ENCODE data around the gene ZNF180.

DNA sequence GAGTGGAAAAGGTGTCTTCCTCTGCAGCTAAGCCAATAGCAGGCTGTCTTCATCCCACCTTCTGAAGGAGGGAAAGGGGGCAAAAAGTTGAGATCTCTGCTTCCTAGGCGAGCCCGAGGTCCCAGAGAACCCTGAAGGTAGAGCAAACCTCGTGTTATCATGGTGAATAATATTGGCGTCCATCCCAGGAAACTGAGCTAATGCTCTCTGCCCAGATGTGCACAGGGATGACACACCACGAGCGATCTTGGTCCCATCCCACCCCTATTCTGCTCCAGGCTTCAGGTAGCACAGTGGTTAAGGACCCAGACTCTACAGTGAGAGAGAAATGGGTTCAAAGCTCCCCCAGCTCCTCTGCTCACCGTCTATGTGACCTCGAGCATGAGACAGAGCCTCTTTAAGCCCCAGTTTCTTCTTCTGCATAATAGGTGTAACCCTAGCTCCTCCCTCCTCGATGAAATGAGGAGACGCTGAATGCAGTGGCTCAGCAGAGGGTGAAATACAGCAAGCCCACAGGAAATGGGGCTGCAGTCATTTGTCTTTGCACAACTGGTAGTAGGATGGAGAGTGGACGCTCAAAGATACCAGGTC, 39.0 kb upstream of the ZNF180 start:
- TF ChIP-seq CTCF (IDR thresholded peaks at IDR 0.05): no peak
- TF ChIP-seq POLR2A (IDR thresholded peaks at IDR 0.05): no peak
- TF ChIP-seq POLR2AphosphoS5 (IDR thresholded peaks at IDR 0.05): no peak
- TF ChIP-seq EP300 (IDR thresholded peaks at IDR 0.05): no peak

Data from upper lobe of left lung (tissue), 4 donors.